Muscle of leg (tissue), 11 donors: ENCODE data around the gene GPC6. TPM values are rescaled to one million over a fixed set of nuclear protein-coding genes. Genes with fewer than 3 reads are reported as not detected.

Source experiments
- DNase-seq: peaks from one replicate; pipeline ENCODE4 v3.0.0; 2013
- H3K27ac ChIP-seq: one replicate; pipeline ENCODE4 v1.5.1; 2013; ENCODE audit warnings: mild to moderate bottlenecking, low read length, control low read depth
- H3K27me3 ChIP-seq: one replicate; pipeline ENCODE4 v1.6.1; 2013; ENCODE audit warnings: low read length; ENCODE audit not compliant: control insufficient read depth, insufficient read depth
- H3K36me3 ChIP-seq: one replicate; pipeline ENCODE4 v1.6.1; 2013; ENCODE audit warnings: low read length; ENCODE audit not compliant: control insufficient read depth, insufficient read depth
- H3K4me1 ChIP-seq: one replicate; pipeline ENCODE4 v1.6.1; 2013; ENCODE audit warnings: low read length; ENCODE audit not compliant: control insufficient read depth, insufficient read depth
- H3K4me3 ChIP-seq: one replicate; pipeline ENCODE4 v1.5.1; 2013; ENCODE audit warnings: low read length, control low read depth
- H3K9me3 ChIP-seq: replicated peaks from 2 replicates; pipeline ENCODE4 v1.6.1; 2013; ENCODE audit warnings: low read depth, low read length; ENCODE audit not compliant: control insufficient read depth
- WGBS: methylation state at CpG from one replicate; pipeline ENCODE4 v1.1.5; 2013; ENCODE audit warnings: missing lambda C conversion rate; ENCODE audit not compliant: insufficient coverage; 5-methylcytosine and 5-hydroxymethylcytosine counted together
- polyA plus RNA-seq, 8 donors: library from polyadenylated mRNA; unstranded; fragments of 120-200 nt; gene quantifications; one replicate each; pipeline versions ENCODE4 v1.2.1 to v1.2.3, GENCODE V29; 2013; ENCODE audit warnings: inconsistent platforms in 1 of 8, low replicate concordance in 1 of 8; ENCODE audit not compliant: insufficient read length in 8 of 8, insufficient read depth in 1 of 8
- total RNA-seq: library from RNA; stranded (reverse); fragments of 120-200 nt; gene quantifications from one replicate; pipeline ENCODE4 v1.2.4, GENCODE V29; 2013

Gene GPC6
- total and polyA plus RNA-seq, 9 donors: 5.6 to 20.0 (median 9.9) TPM

GRCh38 chr13:94006296-94006695, 779.7 kb downstream of the GPC6 start:
- no peaks in the 10 kb centered on the region for H3K36me3 ChIP-seq
- 58% methylated on average over 4 of the region's 6 CpGs for WGBS
- DNase-seq: no peak
- H3K27me3 ChIP-seq: no peaks in the 10 kb centered on the region
- no peaks in the 10 kb centered on the region for H3K9me3 ChIP-seq
- H3K4me3 ChIP-seq: no peak overlapping the region
- H3K27ac ChIP-seq: no peak overlapping the region
- no peaks in the 10 kb centered on the region for H3K4me1 ChIP-seq

GRCh38 chr13:94007072-94007471, 780.5 kb downstream of the GPC6 start:
- Histone ChIP-seq H3K4me3 (no peak overlapping the region), H3K27ac (no peak overlapping the region), H3K36me3 (no peaks in the 10 kb centered on the region), H3K9me3 (no peaks in the 10 kb centered on the region), H3K4me1 (no peaks in the 10 kb centered on the region), H3K27me3 (no peaks in the 10 kb centered on the region)
- no peak for DNase-seq
- WGBS: 100% methylated on average over 5 of the region's 5 CpGs

DNA sequence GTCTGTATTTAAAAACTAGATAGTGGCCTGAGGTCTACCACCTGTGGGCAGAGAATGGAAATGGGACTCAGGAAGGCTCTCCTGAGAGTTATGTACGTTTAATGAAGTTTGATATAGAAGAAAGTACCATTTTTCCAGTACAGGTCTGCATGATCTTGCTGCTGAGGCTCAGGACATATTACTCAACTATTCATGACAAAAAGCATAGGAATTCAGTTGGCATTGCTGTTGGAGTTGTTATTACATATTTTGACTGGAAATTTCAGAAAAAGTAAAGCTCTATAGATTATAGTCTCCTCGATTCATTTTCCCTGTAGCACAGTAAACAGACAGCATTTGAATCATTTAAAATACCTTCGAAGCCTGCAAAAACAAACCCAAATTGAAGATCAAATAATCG, 783.1 kb downstream of the GPC6 start:
- Histone ChIP-seq H3K27ac (no peak overlapping the region), H3K4me1 (no peaks in the 10 kb centered on the region), H3K9me3 (no peaks in the 10 kb centered on the region), H3K27me3 (no peaks in the 10 kb centered on the region), H3K4me3 (no peak overlapping the region), H3K36me3 (no peaks in the 10 kb centered on the region)
- no CpG with 5 or more reads among the region's 4 CpGs for WGBS
- DNase-seq: no peak

DNA sequence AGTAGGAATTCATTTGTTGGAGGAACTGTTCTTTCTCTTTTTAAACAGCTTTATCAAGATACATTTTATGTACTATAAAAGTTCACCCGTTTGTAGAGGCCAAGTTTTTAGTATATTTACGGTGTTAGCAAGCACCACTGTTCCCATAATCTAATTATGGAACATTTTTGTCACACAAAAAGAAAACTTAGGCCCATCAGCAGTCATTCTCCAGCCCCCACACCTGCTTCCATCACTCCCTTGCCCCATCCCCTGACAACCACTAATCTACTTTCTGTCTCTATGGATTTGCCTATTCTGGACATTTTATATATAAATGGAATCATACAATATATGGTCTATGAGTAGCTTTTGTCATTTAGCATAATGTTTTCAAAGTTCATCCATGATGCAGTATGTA, 787.9 kb downstream of the GPC6 start:
- no peaks in the 10 kb centered on the region for H3K9me3 ChIP-seq
- H3K4me3 ChIP-seq: no peak overlapping the region
- DNase-seq: no peak
- H3K4me1 ChIP-seq: no peaks in the 10 kb centered on the region
- 100% methylated on average over 1 of the region's 2 CpGs for WGBS
- no peaks in the 10 kb centered on the region for H3K27me3 ChIP-seq
- no peaks in the 10 kb centered on the region for H3K36me3 ChIP-seq
- H3K27ac ChIP-seq: no peak overlapping the region

- Histone ChIP-seq H3K9me3 (no peaks in the 10 kb centered on the region), H3K27ac (no peak overlapping the region), H3K27me3 (no peaks in the 10 kb centered on the region), H3K4me1 (no peaks in the 10 kb centered on the region), H3K4me3 (no peak overlapping the region), H3K36me3 (no peaks in the 10 kb centered on the region)
- 74% methylated on average over 2 of the region's 2 CpGs for whole genome bisulfite sequencing
- DNase-seq: no peak
These were observed 793.8 kb downstream of the GPC6 start for GRCh38 chr13:94020426-94020825.

- no peaks in the 10 kb centered on the region for H3K9me3 ChIP-seq
- H3K4me1 ChIP-seq: no peaks in the 10 kb centered on the region
- H3K4me3 ChIP-seq: no peak overlapping the region
- DNase-seq: no peak
- H3K27me3 ChIP-seq: no peaks in the 10 kb centered on the region
- no peaks in the 10 kb centered on the region for H3K36me3 ChIP-seq
- H3K27ac ChIP-seq: no peak overlapping the region
These were observed 794.2 kb downstream of the GPC6 start for GRCh38 chr13:94020833-94021232.

DNA sequence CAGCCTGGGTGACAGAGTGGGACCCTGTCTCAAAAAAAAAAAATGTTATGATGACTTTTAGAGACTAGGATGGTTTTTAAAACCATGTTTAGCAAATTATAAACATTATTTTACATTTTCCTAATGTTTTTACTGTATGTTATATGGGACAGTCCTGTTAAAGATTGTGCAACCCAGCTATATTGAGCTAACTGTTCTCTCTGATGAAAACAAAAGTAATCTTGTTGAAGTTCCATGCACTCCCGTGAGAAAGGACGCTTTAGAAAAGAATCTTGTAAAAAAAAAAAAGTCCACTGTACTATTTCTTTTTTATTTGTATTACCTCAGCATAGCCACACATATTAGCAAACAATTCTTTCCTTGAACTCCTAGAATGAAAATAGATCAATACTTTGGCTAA, 801.6 kb downstream of the GPC6 start:
- no peak overlapping the region for H3K27ac ChIP-seq
- H3K36me3 ChIP-seq: no peaks in the 10 kb centered on the region
- H3K27me3 ChIP-seq: no peaks in the 10 kb centered on the region
- no peaks in the 10 kb centered on the region for H3K4me1 ChIP-seq
- WGBS: no CpG with 5 or more reads among the region's 2 CpGs
- DNase-seq: no peak
- H3K4me3 ChIP-seq: no peak overlapping the region
- no peaks in the 10 kb centered on the region for H3K9me3 ChIP-seq

DNA sequence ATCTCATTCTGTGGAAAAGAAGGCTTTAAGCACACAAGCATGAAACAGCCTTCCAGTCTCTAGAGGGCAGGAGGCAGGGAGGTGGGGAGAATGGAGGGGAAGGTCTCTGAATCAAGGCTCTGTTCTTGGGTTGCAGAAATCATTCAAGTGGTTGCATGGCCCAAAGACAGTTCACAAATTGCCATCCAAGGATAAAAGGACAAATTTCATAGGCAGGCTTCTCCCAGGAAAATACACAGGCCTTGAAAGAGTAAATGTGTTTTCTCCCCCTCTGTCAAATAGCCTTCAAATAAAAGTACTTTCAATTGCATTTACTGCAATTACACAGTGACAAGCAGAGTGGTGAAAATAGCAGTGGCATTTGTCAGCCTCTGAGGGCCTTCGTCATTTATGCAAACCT, 802.0 kb downstream of the GPC6 start:
- H3K9me3 ChIP-seq: no peaks in the 10 kb centered on the region
- DNase-seq: no peak
- WGBS: no CpG with 5 or more reads among the region's 1 CpG
- no peaks in the 10 kb centered on the region for H3K36me3 ChIP-seq
- no peaks in the 10 kb centered on the region for H3K4me1 ChIP-seq
- no peak overlapping the region for H3K27ac ChIP-seq
- no peaks in the 10 kb centered on the region for H3K27me3 ChIP-seq
- no peak overlapping the region for H3K4me3 ChIP-seq

- no peak overlapping the region for H3K27ac ChIP-seq
- no peaks in the 10 kb centered on the region for H3K36me3 ChIP-seq
- H3K9me3 ChIP-seq: no peaks in the 10 kb centered on the region
- 71% methylated on average over 2 of the region's 14 CpGs for WGBS
- no peak overlapping the region for H3K4me3 ChIP-seq
- H3K27me3 ChIP-seq: no peaks in the 10 kb centered on the region
- no peaks in the 10 kb centered on the region for H3K4me1 ChIP-seq
- DNase-seq: no peak
These were observed 804.0 kb downstream of the GPC6 start for GRCh38 chr13:94030415-94031119.

- Histone ChIP-seq H3K9me3 (no peaks in the 10 kb centered on the region), H3K36me3 (no peaks in the 10 kb centered on the region), H3K27me3 (no peaks in the 10 kb centered on the region), H3K4me3 (no peak overlapping the region), H3K4me1 (no peaks in the 10 kb centered on the region), H3K27ac (no peak overlapping the region)
- no CpG with 5 or more reads among the region's 3 CpGs for WGBS
- DNase-seq: no peak
These were observed 805.0 kb downstream of the GPC6 start for GRCh38 chr13:94031609-94032008.

- H3K27me3 ChIP-seq: no peaks in the 10 kb centered on the region
- H3K4me3 ChIP-seq: no peak overlapping the region
- H3K4me1 ChIP-seq: no peaks in the 10 kb centered on the region
- no peaks in the 10 kb centered on the region for H3K9me3 ChIP-seq
- WGBS: no CpG with 5 or more reads among the region's 1 CpG
- no peaks in the 10 kb centered on the region for H3K36me3 ChIP-seq
- no peak overlapping the region for H3K27ac ChIP-seq
- DNase-seq: no peak
These were observed 806.5 kb downstream of the GPC6 start for GRCh38 chr13:94033098-94033497.
